ENCODE results near the gene FGF16.
"Not testable (repeated sequence)": the region's sequence is repeated elsewhere in the genome, so short reads cannot be mapped to it uniquely, and the experiment has no call there.

DNA sequence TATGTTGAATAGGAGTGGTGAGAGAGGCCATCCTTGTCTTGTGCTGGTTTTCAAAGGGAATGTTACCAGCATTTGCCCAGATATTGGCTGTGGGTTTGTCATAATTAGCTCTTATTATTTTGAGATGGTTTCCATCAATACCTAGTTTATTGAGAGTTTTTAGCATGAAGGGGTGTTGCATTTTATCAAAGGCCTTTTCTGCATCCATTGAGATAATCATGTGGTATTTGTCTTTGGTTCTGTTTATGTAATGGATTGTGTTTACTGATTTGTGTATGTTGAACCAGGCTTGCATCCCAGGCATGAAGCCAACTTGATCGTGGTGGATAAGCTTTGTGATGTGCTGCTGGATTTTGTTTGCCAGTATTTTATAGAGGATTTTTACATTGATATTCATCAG lies 39.4 kb upstream of the FGF16 start:
- TF ChIP-seq, protein P1, sequence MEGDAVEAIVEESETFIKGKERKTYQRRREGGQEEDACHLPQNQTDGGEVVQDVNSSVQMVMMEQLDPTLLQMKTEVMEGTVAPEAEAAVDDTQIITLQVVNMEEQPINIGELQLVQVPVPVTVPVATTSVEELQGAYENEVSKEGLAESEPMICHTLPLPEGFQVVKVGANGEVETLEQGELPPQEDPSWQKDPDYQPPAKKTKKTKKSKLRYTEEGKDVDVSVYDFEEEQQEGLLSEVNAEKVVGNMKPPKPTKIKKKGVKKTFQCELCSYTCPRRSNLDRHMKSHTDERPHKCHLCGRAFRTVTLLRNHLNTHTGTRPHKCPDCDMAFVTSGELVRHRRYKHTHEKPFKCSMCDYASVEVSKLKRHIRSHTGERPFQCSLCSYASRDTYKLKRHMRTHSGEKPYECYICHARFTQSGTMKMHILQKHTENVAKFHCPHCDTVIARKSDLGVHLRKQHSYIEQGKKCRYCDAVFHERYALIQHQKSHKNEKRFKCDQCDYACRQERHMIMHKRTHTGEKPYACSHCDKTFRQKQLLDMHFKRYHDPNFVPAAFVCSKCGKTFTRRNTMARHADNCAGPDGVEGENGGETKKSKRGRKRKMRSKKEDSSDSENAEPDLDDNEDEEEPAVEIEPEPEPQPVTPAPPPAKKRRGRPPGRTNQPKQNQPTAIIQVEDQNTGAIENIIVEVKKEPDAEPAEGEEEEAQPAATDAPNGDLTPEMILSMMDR (conservative IDR thresholded peaks at IDR 0.05 in 1 of 2, IDR thresholded peaks at IDR 0.05 in 1 of 2; ENCODE audit: extremely low read depth in 1 of 2, insufficient read depth in 1 of 2, low read depth in 1 of 2, low read length in 2 of 2) = not testable (repeated sequence)
- TF ChIP-seq EZH2 (IDR thresholded peaks at IDR 0.05; ENCODE audit: borderline replicate concordance, low read length) = not testable (repeated sequence)
